DND-41 (cell line): ENCODE measurements around the gene ANXA4.
A peak's percentile ranks its signal among the peaks of the same experiment; 100 is the strongest.
"Not testable (repeated sequence)": the region's sequence is repeated elsewhere in the genome, so short reads cannot be mapped to it uniquely, and the experiment has no call there.

Experiments
- ATAC-seq: fragments of 200-7000 bp; cut with Tn5 transposase; 3 replicates; pipeline ENCODE4 v1.9.1; 2021; ENCODE audit warnings: low read depth; ENCODE audit not compliant: insufficient read depth
- DNase-seq: peaks from one replicate; pipeline ENCODE4 v3.0.0-alpha.2; 2020
- H2AFZ ChIP-seq: 2 replicates; pipeline ENCODE4 v1.6.0; 2012; ENCODE audit warnings: low read depth, low read length
- H3K27ac ChIP-seq: 2 replicates; pipeline ENCODE4 v1.5.1; 2012; ENCODE audit warnings: low read length, inconsistent platforms
- H3K27me3 ChIP-seq: fragments of 200-600 bp; sonication (generic); 2 replicates; pipeline ENCODE4 v1.6.0; 2012; ENCODE audit warnings: low read length, mild to moderate bottlenecking, inconsistent platforms; ENCODE audit not compliant: insufficient read depth, poor library complexity
- H3K36me3 ChIP-seq: 2 replicates; pipeline ENCODE4 v1.5.1; 2012; ENCODE audit warnings: low read length, inconsistent platforms; ENCODE audit not compliant: insufficient read depth
- H3K4me1 ChIP-seq: 2 replicates; pipeline ENCODE4 v1.5.1; 2012; ENCODE audit warnings: mild to moderate bottlenecking, low read length; ENCODE audit not compliant: insufficient read depth
- H3K4me2 ChIP-seq: 2 replicates; pipeline ENCODE4 v1.6.0; 2012; ENCODE audit warnings: mild to moderate bottlenecking, moderate library complexity, low read length, inconsistent platforms; ENCODE audit not compliant: insufficient read depth
- H3K4me3 ChIP-seq, 2 experiments: fragments of 200-600 bp in 1 of 2; shearing (Covaris generic) in 1 of 2; 2 replicates each; pipeline ENCODE4 v1.5.1; 2012 to 2016; ENCODE audit warnings: inconsistent platforms in 2 of 2, low read length in 2 of 2, mild to moderate bottlenecking in 2 of 2, low read depth in 1 of 2, moderate library complexity in 1 of 2
- H3K79me2 ChIP-seq: 2 replicates; pipeline ENCODE4 v1.6.0; 2012; ENCODE audit warnings: low read length, inconsistent platforms; ENCODE audit not compliant: insufficient read depth
- H3K9ac ChIP-seq: 2 replicates; pipeline ENCODE4 v1.6.0; 2012; ENCODE audit warnings: low read depth, mild to moderate bottlenecking, inconsistent platforms, low read length, moderate library complexity
- H3K9me3 ChIP-seq: 2 replicates; pipeline ENCODE4 v1.5.1; 2012; ENCODE audit warnings: low read length, moderate library complexity, mild to moderate bottlenecking, inconsistent platforms; ENCODE audit not compliant: insufficient read depth, severe bottlenecking
- H4K20me1 ChIP-seq: 2 replicates; pipeline ENCODE4 v1.6.0; 2012; ENCODE audit warnings: low read length; ENCODE audit not compliant: insufficient read depth
- CTCF ChIP-seq: IDR thresholded peaks from 2 replicates; pipeline ENCODE4 v1.5.1; 2012; ENCODE audit warnings: borderline replicate concordance, low read length, moderate library complexity, mild to moderate bottlenecking; ENCODE audit not compliant: poor library complexity, severe bottlenecking; ENCODE audit errors: extremely low read depth
- EZH2 ChIP-seq: IDR thresholded peaks from 3 replicates; pipeline ENCODE4 v1.6.1; 2012; ENCODE audit warnings: borderline replicate concordance, low read depth, mild to moderate bottlenecking, moderate library complexity, low read length, inconsistent platforms; ENCODE audit not compliant: severe bottlenecking

ANXA4 gene

DNA sequence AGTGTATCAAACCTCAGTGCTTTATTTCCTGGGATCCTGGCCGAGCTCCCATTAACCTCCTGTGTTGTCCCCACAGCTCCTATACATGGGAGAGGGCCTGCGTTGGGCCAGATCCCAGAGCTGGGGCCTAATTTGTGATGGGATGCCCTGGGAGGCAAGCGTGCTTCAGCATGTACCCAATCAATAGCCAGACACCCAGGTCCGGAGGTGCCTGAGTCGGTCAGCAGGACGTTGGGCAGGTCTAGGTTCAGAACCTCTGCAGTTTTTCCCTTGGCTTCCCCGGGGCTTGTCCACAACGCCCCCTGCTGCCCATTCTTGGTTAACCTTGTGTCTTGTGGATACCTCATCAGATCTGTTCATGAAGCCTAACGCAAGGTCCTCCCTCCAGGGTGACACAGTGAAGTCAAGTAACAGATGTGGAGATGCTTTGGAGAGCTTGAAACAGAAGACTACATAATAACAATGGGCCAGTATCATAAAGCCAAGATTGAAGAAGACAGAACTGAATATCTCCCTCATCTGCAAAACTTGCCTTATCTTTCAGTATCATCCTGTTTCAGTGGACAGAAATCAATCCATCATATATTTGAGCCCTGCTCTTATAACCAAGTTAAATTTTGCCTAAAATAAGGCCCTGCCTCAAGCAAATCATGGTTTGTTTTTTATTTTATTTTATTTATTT is 27.3 kb upstream of the ANXA4 start:
- not testable (repeated sequence) for H3K36me3 ChIP-seq, H4K20me1 ChIP-seq, H3K4me3 ChIP-seq, H3K79me2 ChIP-seq, H3K27me3 ChIP-seq, H3K9me3 ChIP-seq
- Histone ChIP-seq H3K4me2 (peak overlapping the region; percentile 46), H2AFZ (peak overlapping the region; percentile 60; the same call in 1 of the 2 replicates), H3K4me1 (peaks cover 12% of the 10 kb centered on the region), H3K27ac (peak overlapping the region; percentile 69), H3K9ac (peak overlapping the region; percentile 17; the same call in 1 of the 2 replicates)
- peak; percentile 87 for TF ChIP-seq CTCF
- DNase-seq (peak; percentile 90), ATAC-seq (peak; percentile 96)

DNA sequence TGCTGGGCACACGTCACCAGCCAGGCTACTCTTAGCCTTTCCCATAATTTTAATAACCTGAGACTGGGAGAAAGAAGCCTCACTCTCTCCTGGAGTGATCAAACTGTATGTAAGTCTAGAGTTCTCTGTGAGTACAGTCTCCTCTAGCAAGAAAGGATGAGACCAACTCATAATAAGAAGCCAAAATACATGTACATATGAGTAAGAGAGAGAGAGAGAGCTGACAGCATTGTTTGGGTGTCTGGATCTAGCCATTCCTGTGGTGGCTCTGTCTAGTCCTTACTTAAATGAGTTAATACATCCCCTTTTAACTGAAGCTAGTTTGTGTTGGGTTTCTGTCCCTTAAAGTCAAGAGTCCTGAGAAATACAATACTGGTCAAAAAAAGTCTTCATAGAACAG is 26.0 kb upstream of the ANXA4 start:
- H3K4me3 ChIP-seq, result no peak overlapping the region
- H3K79me2 ChIP-seq, result no peaks in the 10 kb centered on the region
- no peaks in the 10 kb centered on the region for H3K27me3 ChIP-seq
- TF ChIP-seq EZH2, result no peak
- no peak for TF ChIP-seq CTCF
- H2AFZ ChIP-seq, result no peak overlapping the region
- H3K36me3 ChIP-seq, result no peaks in the 10 kb centered on the region
- DNase-seq, result no peak
- H3K4me1 ChIP-seq, result peaks cover 12% of the 10 kb centered on the region
- no peak for ATAC-seq
- H3K4me2 ChIP-seq, result no peak overlapping the region
- no peaks in the 10 kb centered on the region for H3K9me3 ChIP-seq
- no peaks in the 10 kb centered on the region for H4K20me1 ChIP-seq
- no peak overlapping the region for H3K27ac ChIP-seq
- no peak overlapping the region for H3K9ac ChIP-seq

GRCh38 chr2:69716555-69717120 is 25.3 kb upstream of the ANXA4 start:
- H3K9ac ChIP-seq, result no peak overlapping the region
- H4K20me1 ChIP-seq, result no peaks in the 10 kb centered on the region
- DNase-seq, result no peak
- H3K9me3 ChIP-seq, result no peaks in the 10 kb centered on the region
- H3K4me2 ChIP-seq, result no peak overlapping the region
- H3K27ac ChIP-seq, result no peak overlapping the region
- H2AFZ ChIP-seq, result no peak overlapping the region
- peaks cover 12% of the 10 kb centered on the region for H3K4me1 ChIP-seq
- TF ChIP-seq EZH2, result no peak
- TF ChIP-seq CTCF, result no peak
- no peak for ATAC-seq
- no peaks in the 10 kb centered on the region for H3K36me3 ChIP-seq
- no peaks in the 10 kb centered on the region for H3K27me3 ChIP-seq
- H3K4me3 ChIP-seq, result no peak overlapping the region
- no peaks in the 10 kb centered on the region for H3K79me2 ChIP-seq
